ENCODE results near the gene LAMA2. TPM values are rescaled to one million over a fixed set of nuclear protein-coding genes. Genes with fewer than 3 reads are reported as not detected.

LAMA2 gene
- total and polyA plus RNA-seq, 2 donors (not counting 1 experiment from before 2014, with no cell fraction given), result 19.5 to 67.5 TPM

DNA sequence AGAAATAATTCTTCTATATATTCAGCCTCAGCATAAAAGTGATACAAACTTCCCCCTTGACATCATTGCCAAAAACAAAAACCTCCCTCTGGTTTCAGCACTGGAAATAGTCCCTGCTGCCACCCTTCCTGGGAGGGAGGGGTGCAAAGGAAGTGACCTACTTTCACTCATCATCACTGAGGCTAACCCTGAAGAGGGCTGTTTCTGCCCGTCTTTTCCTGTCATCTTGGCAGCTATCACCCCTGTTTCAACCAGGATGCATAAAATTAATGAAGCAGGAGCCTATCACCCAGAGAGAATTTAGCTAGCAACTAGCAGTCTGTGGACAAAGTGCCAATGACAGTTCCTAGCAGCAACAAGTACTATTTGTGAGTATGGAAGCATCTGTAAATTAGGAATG, 397.8 kb downstream of the LAMA2 start:
- Histone ChIP-seq H3K9me3 (ENCODE audit: control insufficient read depth, insufficient read depth, low read depth, low read length) (no peaks in the 10 kb centered on the region), H4K20me1 (ENCODE audit: control insufficient read depth, extremely low read depth, insufficient read depth, low read length) (no peaks in the 10 kb centered on the region), H3K27me3 (ENCODE audit: control insufficient read depth, insufficient read depth, low read length) (no peaks in the 10 kb centered on the region), H3K4me1 (ENCODE audit: control insufficient read depth, extremely low read depth, insufficient read depth, low read length) (no peaks in the 10 kb centered on the region), H3K4me2 (ENCODE audit: extremely low read depth, insufficient read depth, low read length) (no peak overlapping the region), H2AFZ (ENCODE audit: low read length) (no peak overlapping the region), H3K27ac (ENCODE audit: insufficient read depth, low read length) (no peak overlapping the region), H3K9ac (ENCODE audit: insufficient read depth, low read length) (no peak overlapping the region), H3K4me3 (replicated peaks in 1 of 4; ENCODE audit: control extremely low read depth in 1 of 4, insufficient read depth in 1 of 4, low read depth in 3 of 4, low read length in 4 of 4) (no peak overlapping the region), H3K79me2 (ENCODE audit: control insufficient read depth, insufficient read depth, low read length) (no peaks in the 10 kb centered on the region), H3K36me3 (ENCODE audit: control insufficient read depth, insufficient read depth, low read length) (no peaks in the 10 kb centered on the region)
- DNase-seq (ENCODE audit: low read depth in 2 of 2), result no peak
- TF ChIP-seq, protein P1, sequence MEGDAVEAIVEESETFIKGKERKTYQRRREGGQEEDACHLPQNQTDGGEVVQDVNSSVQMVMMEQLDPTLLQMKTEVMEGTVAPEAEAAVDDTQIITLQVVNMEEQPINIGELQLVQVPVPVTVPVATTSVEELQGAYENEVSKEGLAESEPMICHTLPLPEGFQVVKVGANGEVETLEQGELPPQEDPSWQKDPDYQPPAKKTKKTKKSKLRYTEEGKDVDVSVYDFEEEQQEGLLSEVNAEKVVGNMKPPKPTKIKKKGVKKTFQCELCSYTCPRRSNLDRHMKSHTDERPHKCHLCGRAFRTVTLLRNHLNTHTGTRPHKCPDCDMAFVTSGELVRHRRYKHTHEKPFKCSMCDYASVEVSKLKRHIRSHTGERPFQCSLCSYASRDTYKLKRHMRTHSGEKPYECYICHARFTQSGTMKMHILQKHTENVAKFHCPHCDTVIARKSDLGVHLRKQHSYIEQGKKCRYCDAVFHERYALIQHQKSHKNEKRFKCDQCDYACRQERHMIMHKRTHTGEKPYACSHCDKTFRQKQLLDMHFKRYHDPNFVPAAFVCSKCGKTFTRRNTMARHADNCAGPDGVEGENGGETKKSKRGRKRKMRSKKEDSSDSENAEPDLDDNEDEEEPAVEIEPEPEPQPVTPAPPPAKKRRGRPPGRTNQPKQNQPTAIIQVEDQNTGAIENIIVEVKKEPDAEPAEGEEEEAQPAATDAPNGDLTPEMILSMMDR (conservative IDR thresholded peaks at IDR 0.05 in 1 of 2, IDR thresholded peaks at IDR 0.05 in 1 of 2; ENCODE audit: low read depth in 1 of 2, low read length in 2 of 2), result no peak
- TF ChIP-seq EZH2 (IDR thresholded peaks at IDR 0.05; ENCODE audit: low read length, missing control alignments), result no peak

DNA sequence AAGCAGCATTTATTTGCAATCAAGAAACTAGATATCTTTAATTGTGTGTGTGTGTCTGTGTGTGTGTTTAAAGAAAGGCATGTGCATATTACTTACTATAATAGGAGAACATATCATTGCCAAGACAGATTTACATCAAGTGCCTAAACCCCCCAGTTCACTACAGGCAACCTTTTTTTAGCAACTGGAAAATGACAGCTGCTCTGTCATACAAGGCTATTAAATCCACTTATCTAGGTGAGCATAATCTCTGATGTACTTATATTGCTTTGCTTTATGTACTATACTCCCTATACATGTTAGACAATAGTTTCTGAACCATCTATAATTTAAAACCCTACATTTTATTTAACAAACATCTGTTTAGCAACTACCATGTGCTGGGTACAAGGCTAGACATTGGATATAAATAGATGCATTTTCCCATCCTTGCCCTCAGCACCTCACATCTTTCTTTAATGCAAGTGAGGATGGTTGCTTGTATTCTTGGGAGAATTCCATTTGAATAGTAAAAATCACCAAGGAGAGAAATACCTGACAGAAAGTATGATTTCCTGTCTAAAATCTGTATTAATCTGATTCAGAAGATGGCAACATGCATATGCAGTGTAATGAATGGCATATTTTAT, 398.3 kb downstream of the LAMA2 start:
- Histone ChIP-seq H3K9ac (ENCODE audit: insufficient read depth, low read length) (no peak overlapping the region), H3K9me3 (ENCODE audit: control insufficient read depth, insufficient read depth, low read depth, low read length) (no peaks in the 10 kb centered on the region), H4K20me1 (ENCODE audit: control insufficient read depth, extremely low read depth, insufficient read depth, low read length) (no peaks in the 10 kb centered on the region), H3K4me3 (replicated peaks in 1 of 4; ENCODE audit: control extremely low read depth in 1 of 4, insufficient read depth in 1 of 4, low read depth in 3 of 4, low read length in 4 of 4) (no peak overlapping the region), H3K27ac (ENCODE audit: insufficient read depth, low read length) (no peak overlapping the region), H3K4me2 (ENCODE audit: extremely low read depth, insufficient read depth, low read length) (no peak overlapping the region), H3K79me2 (ENCODE audit: control insufficient read depth, insufficient read depth, low read length) (no peaks in the 10 kb centered on the region), H3K27me3 (ENCODE audit: control insufficient read depth, insufficient read depth, low read length) (no peaks in the 10 kb centered on the region), H2AFZ (ENCODE audit: low read length) (no peak overlapping the region), H3K4me1 (ENCODE audit: control insufficient read depth, extremely low read depth, insufficient read depth, low read length) (no peaks in the 10 kb centered on the region), H3K36me3 (ENCODE audit: control insufficient read depth, insufficient read depth, low read length) (no peaks in the 10 kb centered on the region)
- TF ChIP-seq, protein P1 (conservative IDR thresholded peaks at IDR 0.05 in 1 of 2, IDR thresholded peaks at IDR 0.05 in 1 of 2; ENCODE audit: low read depth in 1 of 2, low read length in 2 of 2), result no peak
- TF ChIP-seq EZH2 (IDR thresholded peaks at IDR 0.05; ENCODE audit: low read length, missing control alignments), result no peak
- DNase-seq (ENCODE audit: low read depth in 2 of 2), result no peak

DNA sequence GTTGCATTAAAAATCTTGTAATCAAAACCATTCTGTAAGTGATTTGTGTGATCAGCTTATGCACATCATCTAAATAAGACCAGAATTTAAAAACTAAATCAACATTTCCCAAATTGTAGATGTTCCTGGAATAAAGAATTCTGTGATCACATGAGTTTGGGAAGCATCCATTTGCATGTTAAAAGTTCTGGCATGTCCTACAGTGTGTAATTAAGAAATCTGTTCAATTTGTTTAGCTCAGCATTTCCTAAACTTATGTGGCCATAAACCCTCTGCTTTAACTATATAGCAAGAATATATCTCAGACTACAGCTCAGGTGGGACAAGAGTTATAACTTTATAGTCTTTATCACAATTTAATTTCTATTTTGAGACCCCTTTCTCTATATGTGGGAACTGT, 399.1 kb downstream of the LAMA2 start:
- H3K9me3 ChIP-seq (ENCODE audit: control insufficient read depth, insufficient read depth, low read depth, low read length), result no peaks in the 10 kb centered on the region
- TF ChIP-seq, protein P1 (conservative IDR thresholded peaks at IDR 0.05 in 1 of 2, IDR thresholded peaks at IDR 0.05 in 1 of 2; ENCODE audit: low read depth in 1 of 2, low read length in 2 of 2), result no peak
- TF ChIP-seq EZH2 (IDR thresholded peaks at IDR 0.05; ENCODE audit: low read length, missing control alignments), result no peak
- no peak overlapping the region for H2AFZ ChIP-seq (ENCODE audit: low read length)
- H3K9ac ChIP-seq (ENCODE audit: insufficient read depth, low read length), result no peak overlapping the region
- no peak for DNase-seq (ENCODE audit: low read depth in 2 of 2)
- no peak overlapping the region for H3K4me2 ChIP-seq (ENCODE audit: extremely low read depth, insufficient read depth, low read length)
- H3K27ac ChIP-seq (ENCODE audit: insufficient read depth, low read length), result no peak overlapping the region
- H3K79me2 ChIP-seq (ENCODE audit: control insufficient read depth, insufficient read depth, low read length), result no peaks in the 10 kb centered on the region
- H3K4me3 ChIP-seq (replicated peaks in 1 of 4; ENCODE audit: control extremely low read depth in 1 of 4, insufficient read depth in 1 of 4, low read depth in 3 of 4, low read length in 4 of 4), result no peak overlapping the region
- H4K20me1 ChIP-seq (ENCODE audit: control insufficient read depth, extremely low read depth, insufficient read depth, low read length), result no peaks in the 10 kb centered on the region
- H3K36me3 ChIP-seq (ENCODE audit: control insufficient read depth, insufficient read depth, low read length), result no peaks in the 10 kb centered on the region
- H3K27me3 ChIP-seq (ENCODE audit: control insufficient read depth, insufficient read depth, low read length), result no peaks in the 10 kb centered on the region
- no peaks in the 10 kb centered on the region for H3K4me1 ChIP-seq (ENCODE audit: control insufficient read depth, extremely low read depth, insufficient read depth, low read length)

Measured in fibroblast of lung (primary cell).